CD4-positive, alpha-beta T cell treated with Interleukin-17A for 1 hour (primary cell): Measurements from ENCODE around the gene DLGAP1.

Experiments used
- DNase-seq: peaks from one replicate; pipeline ENCODE4 v3.0.0-alpha.2; 2020

DLGAP1 gene

DNA sequence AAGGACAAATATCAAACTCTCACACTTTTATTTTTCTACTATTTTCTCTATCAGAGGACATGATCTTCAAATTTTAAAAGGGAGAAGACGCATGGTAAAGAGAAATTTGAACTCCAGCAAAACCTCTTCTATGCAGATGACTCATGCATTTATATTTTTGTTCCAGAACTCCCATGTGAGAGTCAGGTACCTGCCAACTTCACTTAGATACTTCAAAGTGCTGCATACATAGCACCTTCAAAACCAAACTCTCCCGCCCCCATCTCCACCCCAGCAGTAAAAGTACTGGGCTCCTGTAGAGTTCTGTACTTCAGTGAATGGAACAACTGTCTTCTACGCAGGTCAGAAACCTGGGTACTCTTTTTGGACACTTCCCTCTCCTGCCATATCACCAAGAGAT lies 606.8 kb downstream of the DLGAP1 start:
- no peak for DNase-seq

DNA sequence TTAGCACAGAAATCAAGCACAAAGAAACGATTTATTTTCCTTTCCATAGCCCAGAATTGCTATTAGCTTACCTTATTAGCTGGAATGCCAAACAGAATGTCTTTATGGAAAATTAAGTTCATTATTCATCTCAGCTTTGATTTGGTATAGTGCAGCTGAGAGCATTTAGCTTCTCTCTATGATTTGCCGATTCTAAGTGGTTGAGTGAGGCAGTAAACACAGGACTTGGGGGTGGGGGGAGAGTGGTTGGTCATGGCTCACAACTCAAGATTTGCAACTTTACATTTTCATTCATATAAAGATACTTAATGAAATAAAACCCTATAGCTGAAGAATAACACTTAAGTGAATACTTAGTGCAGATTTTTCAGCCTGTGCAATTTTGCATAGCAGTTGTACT lies 609.9 kb downstream of the DLGAP1 start:
- no peak for DNase-seq

DNA sequence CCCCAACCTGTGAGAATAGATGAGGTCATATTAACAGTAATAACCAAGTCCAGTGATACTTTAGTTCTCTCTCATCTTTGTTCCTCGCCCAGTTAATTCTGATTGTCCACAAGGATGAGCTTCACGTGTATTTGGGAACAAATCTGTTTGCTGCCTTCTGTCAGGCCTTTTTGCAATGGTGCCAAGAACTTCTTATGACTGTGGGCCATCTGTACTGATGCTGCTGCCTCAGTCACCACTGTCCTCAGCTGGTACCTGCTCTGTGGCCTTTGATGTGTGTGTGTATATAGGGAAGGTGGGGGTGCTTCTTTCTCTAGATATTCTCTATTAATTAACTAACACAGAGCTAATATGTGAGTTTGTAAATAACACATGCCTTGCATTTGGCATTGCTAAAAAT lies 612.3 kb downstream of the DLGAP1 start:
- no peak for DNase-seq

DNA sequence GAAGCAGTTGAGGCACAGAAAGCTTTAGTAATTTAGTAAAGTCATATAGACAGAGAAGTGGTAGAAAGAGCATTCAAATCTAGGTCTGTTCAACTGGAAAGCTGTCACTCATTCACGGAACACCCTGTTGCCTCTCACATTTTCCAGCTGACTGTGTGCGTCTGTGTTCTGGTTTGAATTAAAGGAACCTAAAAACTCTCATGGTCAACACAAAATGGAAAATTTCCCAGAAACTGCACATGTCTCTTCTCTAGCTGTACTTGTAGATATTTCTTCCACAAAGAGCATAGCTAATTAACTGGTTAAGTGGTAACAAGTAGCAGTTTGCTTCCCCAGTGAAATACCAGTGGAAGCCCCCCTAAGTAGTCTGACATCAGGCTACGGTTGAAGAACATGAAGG lies 614.3 kb downstream of the DLGAP1 start:
- no peak for DNase-seq

DNA sequence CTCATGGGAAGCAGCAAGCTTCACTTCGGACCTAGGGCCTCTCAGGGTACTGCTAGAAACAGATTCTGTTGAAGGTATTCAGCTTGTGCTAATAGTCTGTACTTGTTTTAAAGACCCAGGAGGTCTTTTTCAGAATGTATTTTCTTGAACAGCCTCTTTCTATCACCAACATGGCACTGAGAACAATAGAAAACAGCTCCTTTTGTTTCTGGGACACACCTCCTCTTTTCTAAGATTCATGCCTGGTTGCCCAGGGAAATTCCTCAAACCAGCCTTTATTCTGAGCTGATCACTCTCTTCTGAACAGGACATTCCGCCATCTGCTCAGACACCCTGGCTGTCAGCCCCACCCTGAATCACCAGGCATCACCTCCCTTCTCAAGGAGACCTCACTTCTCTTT lies 615.5 kb downstream of the DLGAP1 start:
- no peak for DNase-seq

DNA sequence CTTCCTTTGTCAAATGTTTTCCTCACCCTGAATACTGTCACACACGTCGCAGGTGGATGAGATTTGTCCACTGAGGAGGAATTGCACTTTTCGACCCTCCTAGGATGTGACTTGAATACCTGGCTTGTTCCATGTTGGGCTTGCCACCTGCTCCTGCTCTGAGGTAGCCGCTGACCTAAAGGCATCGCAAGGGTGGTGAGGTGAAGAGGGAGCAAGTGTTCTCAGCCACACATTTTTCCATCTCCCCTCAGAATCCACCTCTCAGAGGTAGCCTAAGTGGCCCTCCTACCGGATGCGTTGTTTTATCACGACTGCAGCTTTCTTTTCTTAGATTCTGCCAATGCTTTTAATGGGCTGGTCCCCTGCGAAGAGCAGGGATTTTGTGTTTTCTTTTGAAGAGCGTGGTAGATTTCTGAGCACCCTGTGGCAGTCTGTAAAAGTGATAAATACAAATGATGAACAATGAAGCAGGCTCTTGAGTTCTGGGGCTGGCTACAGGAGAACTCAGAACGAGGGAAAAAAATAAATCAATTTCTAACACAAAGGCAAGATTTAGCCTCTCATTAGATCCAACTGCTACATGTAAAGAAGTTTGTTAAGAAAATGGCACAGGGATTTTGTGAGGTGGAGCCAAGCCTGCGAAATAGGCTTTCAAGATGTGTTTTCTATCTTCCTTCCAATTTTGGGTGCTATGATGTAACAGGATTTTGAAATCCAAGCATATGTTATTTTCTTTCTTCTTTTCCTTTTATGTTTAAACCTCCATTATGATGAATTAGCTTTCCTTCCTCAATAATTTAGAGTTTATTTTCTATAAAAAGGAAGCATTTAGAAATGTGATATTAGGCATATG lies 618.4 kb downstream of the DLGAP1 start:
- DNase-seq: no peak

DNA sequence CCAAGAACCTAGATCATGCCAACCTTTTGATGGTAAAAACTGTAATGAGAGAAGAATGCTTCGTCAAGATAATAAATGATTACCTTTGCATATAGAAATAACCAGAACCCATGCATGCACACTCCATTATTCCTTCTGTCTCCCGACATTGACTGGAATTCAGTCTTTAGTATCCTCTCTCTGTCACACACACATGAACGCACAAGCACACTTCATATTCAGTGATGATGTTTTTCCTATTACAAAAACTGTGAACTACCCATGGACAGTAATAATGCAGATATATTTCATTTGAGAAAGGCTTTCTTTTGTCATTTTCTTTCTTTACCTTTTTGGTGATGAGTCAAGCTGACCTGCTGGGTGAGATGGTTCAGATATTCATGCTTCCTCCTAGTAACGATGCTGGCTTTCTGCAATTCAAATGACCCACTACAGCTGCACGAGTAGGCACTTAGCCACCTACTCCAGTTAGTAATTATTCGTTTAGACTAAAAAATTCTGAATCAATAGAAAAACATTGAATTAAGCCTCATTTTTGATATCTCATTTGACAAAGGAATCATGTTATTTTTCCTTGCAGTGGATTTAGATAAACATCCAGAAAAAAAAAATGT lies 623.0 kb downstream of the DLGAP1 start:
- no peak for DNase-seq

DNA sequence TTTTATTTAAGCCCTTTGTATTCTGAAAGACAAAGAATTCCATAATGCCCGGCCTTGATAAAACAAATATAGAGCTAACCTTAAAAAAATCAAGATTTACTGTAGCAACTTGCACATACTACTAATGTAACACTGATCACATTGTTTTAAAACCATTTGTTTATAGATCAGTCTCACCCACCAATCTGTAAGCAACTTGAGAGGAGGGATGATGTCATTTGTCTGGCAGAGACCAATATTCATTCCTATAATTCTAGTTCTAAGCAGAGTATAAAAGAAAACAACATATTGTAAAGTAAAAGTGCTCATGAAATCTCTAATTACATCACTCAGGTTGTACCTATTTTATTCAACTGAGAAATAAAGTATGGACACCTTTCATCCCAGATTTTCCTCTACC lies 624.5 kb downstream of the DLGAP1 start:
- DNase-seq: no peak

DNA sequence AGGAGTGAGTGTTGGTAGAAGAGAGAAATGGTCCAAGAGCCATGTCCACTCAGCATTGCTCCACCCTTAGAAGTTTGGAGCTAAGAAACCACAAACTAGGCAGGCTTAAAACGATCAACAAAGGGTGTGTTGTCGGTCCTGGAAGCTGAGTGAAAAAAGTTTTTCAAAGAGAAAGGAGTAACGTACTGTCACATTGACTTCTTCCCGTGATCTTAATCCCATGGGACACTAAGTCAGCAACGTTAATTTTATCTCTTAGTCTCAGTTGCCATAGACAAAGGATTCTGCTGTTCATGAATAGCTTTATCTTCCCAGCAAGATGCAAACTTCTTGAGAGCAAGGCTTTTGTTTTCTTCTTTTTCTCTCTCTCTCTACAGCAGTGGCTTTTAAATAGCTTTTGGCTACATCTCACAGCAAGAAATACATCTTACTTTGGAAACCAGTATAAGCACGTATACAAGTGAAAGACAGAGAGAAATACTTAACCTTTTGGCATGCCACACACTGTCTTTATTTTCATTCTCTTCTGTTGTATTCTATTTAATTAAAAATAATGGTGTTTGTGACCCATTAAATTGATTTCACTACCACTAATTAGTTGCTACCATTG lies 627.8 kb downstream of the DLGAP1 start:
- no peak for DNase-seq

DNA sequence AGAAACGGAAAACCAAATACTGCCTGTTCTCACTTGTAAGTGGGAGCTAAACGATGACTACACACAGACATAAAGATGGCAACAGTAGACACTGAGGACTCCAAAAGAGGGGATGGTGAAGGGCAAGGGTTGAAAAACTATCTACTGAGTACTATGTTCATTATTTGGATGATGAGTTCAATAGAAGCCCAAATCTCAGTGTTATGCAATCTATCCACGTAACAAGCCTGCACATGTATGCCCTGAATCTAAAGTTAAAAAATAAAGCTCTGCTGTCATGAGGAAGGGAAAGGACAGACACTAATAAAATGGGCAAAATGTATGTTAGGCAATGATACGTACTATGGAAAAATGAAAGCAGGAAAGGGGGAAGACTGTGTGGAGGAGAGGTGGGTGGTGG lies 629.1 kb downstream of the DLGAP1 start:
- DNase-seq: no peak

DNA sequence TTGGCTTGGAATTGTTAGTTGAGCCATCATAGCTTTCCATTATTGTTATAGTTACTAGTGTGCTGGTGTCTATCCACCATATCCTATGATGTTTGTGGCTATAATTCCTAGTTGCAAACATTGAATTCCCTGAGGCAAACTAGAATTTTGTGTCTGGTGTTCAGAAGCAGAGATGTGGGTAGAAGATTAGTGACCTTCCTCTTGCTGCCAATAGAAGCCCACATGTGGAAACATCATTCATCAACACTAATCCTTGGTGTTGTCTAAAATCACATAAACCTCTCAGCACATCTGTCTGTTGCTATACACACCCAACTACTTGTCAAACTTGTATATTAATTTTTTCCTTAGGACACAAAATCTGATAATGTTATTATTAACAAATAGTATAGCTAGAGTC lies 631.0 kb downstream of the DLGAP1 start:
- no peak for DNase-seq

DNA sequence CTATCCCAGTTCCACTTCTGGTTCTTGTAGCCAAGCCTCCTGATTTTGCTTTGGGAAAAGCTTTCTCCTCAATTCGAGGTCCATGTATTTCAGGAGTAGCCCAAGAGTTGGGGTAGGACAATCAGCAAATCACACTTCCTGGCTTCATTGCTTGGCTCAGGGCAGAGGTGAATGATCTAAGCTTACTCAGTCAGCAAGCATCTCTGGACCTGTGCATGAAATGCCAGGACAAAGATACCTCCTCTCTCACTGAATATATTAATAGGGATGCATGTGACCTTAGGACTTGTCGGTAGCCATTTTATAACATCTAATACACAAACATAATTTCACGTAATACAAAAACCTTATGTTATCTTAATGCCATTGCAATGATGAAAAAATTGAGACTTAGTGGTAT lies 632.0 kb downstream of the DLGAP1 start:
- no peak for DNase-seq

DNA sequence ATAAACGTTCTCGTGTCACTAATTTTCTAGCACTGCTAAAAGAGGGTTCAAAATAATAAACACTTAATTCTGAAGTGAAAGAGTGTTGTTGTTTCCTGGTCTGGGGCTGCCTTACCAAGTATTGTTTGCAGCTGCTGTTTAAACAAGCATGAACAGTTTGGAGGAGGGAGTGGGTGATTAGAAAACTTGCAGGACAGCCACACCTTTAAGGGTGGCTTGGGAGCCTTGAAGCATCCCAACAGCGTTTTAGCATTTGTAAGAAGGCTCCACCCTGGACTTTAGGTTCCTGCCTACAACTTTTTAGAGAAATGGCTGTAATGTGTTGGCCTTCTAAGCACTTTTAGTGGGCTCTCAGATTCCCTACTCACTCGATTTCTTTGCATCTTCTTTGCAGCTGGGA lies 633.6 kb downstream of the DLGAP1 start:
- DNase-seq: no peak

DNA sequence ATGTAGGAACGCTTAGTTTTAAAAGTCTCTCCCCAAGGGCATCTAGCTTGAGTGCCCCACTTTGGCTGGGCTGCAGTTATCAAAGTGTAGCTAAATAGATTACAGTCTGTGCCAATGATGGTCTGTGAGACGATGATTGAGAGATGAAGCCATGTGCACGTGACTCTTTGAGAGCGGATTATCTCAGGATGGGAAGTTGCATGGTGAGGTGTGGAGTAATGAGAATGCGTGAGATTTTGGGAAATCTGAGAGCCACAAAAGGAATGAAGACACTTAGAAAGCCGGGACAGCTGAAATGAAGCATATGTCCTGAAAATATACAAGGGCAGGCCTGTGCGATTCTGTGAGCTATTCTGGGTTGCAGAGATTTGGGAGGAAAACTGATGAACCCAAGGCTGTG lies 635.1 kb downstream of the DLGAP1 start:
- no peak for DNase-seq

DNA sequence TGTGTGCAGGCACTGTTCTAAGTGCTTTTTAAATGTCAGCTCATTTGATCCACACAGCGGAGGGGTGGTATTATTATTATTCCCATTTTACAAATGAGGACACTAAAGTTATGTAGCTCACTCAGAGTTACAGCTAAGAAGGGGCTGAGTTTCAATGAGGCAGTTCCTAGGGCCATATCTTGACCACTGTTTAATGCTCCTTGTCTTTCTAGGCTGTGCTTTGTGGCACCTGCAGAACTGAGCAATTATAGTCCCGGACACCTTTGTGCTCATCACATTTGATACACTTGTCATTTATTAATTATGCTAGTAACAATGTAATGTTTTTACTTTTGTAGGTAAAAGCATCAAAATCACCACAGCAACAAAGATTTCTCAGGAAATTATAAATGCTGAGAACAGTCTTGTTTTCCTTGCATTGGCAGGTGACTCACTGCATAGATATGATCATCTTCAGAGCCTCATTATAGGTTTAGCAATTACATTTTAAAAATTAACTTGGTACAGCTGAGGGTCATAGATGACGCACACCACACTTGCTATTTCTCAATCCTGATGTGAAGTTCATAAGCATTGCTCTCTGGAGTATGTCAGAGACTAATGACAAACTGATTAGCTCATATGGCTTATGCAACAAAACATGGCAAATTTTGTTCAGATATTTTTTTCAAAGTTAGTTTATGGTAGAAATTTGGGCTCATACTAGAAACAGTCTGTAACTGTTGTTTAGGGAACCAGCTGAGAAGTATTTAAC lies 638.3 kb downstream of the DLGAP1 start:
- DNase-seq: no peak

DNA sequence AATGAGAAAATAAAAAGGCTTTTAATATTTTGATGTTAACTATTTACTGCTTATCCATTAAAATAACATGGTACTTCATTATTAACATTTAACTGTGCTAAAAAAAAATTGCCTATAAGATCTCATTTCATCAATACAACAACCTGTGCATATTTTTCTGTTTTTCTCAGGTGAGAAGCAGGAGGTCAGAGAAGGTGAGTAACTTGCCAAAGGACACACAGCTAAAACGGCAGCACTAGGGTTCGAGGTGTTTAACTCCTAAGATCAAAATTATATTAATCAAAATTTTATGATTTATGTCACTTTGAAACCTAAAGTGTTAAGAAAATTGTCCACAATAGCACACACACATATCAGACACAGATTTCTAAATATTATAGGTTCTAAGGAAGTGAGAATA lies 639.1 kb downstream of the DLGAP1 start:
- no peak for DNase-seq

DNA sequence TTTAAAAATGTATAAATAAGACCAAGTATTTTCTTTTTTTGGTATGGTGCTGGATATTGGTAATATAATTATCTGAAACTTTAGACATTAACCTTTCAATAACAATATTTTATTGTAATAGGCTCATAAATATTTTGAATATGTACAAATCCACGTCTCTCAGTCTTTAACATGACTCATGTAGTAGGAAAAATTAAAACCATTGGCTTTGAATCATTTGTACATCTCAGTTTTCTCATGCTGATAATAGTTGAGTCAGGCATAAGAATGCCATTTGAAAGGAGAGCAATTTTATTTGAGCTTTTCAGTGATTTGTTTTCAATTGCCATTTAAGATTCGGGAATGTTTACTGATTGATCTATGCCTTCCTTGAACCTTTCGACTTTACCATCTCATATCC lies 640.3 kb downstream of the DLGAP1 start:
- no peak for DNase-seq

DNA sequence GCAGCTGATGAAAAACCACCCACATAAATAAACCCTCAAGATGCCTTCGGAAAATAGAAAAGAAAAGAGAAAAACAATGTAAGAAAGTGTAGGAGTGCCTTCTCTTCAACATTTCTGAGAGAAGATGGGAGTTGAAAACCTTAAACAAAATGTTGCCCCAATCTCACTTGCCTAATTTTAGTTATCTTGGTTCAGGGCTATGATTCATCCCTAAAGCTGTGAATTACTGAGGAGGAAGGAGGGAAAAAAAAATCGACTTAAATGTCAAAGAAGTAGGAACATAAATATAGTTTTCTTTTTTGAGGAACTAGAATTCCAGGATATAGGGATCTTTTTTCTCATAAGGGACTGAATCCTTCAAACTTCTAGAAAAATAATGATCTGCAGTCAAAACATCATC lies 644.8 kb downstream of the DLGAP1 start:
- DNase-seq: no peak

DNA sequence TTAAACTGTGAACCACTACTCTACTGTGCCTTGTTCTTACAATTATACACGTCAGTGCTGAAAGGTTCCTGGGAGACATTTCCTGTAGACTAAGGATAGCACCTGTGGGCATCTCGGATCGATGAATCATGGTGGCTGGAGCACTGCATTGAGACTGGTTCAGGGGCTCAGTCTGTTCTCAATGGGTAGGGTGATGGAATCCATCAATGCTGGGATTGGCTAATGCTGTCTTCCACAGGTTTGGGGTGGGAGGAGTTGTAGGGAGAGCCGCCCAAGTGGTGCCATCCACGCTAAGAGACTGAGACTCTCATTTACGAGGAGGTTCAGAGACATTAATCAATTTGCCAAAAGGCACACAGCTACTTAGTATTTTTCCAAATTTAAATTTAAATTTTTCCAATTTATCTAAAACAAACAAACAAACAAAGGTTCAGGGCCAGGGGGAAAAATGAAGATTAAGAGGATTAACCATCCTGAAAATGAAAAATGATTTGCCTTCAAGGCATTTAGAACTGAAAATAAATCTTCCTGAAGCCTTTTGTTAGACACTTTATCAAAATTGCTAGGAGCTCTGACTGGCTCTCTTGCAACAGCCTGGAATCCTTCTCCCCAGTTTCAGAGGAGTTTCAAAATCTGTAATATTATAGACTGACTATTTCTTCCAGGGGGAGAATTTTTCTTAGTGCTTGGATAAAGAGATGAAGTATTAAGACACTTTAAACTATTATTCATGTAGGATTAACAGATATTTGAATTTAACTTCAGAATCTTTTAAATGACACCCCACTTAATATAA lies 645.9 kb downstream of the DLGAP1 start:
- no peak for DNase-seq

DNA sequence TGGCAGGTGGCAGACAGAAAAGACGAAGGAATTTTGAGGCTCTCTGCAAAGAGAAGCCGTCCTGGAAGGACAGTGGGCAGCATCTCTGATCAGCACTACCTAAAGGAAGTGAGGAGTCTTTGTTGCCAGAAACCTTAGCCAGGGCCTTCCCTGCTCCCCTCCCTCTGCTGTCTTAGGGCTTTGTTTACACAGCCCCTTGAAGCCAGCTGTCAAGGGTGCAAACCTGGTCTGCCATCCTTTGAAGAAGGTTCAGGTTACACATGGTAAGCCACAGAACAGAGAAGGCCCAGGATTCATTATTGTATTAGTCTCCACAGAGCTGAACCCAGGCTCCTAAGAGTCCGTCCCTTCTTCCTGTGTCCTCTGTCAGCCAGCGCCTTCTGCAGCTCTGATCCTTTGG lies 648.5 kb downstream of the DLGAP1 start:
- DNase-seq: no peak

DNA sequence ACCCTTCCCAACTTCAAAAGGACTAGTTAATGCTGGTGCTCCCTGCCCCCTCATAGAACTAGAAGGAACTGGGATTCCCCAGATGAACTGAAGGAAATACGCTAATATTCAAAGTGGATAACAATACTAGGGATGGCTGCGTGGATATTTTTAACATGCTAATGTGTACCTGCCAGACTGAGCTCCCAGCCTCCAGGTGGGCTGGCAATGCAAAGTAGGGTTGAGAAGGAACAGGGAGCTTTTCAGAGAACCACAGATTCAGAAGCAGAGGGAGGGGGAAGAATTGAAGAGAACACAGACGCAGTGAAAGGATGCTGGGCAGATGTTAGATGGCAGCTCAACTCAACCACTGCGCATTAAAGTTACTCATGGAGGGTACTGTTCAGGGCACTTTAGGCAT lies 650.8 kb downstream of the DLGAP1 start:
- no peak for DNase-seq

DNA sequence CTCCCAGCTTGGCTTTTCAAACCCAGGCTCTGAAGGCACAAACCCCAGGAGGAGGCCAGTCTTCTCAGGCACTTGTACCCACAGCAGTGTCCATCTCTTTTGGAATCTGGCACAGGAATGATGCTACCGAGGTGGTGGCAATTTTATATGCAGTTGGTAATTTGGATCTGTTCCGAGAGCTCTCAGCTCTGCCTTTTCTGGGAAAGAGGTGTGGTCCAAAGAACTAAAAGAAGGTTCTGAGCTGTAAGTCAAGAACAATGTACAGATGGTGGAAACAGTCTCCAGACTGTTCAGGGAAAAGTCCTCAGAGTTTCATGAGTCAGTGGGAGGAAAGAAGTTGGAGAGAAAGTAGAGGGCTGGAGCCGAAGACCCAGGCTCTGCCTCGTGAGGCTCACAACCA lies 651.8 kb downstream of the DLGAP1 start:
- no peak for DNase-seq

DNA sequence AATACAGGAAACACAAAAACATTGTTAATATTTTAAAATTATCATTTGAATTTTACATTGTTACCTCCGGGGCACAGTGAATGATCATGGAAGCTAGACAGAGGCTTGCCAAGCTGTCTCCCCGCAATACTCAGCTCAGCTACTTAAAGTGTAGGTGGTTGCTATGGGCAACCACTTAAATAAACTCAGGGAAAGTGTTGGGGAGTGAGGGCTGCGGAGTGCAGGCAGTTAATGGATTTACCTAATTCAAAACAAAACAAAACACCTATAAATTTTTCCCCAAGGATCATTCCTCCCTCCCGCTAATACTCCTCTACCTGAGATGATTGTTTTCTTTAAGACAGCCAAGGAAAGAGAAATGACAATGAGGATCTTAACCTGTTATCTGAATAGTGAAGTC lies 655.6 kb downstream of the DLGAP1 start:
- no peak for DNase-seq
